Brain pericyte (primary cell): ENCODE measurements around the gene TGM5.
"Not testable (repeated sequence)": the region's sequence is repeated elsewhere in the genome, so short reads cannot be mapped to it uniquely, and the experiment has no call there.

Source experiments
- DNase-seq: peaks from one replicate; pipeline ENCODE4 v3.0.0-alpha.2; 2012; ENCODE audit warnings: low read depth, low spot score

The TGM5 gene

GRCh38 chr15:43249236-43249635 is 17.5 kb downstream of the TGM5 start:
- no peak for DNase-seq

- DNase-seq, result no peak
Measured at GRCh38 chr15:43246261-43246774, 20.4 kb downstream of the TGM5 start.

- no peak for DNase-seq
Measured at GRCh38 chr15:43244092-43244491, 22.6 kb downstream of the TGM5 start.

- no peak for DNase-seq
Measured at GRCh38 chr15:43243020-43243645, 23.6 kb downstream of the TGM5 start.

- no peak for DNase-seq
Measured at GRCh38 chr15:43242616-43243015, 24.1 kb downstream of the TGM5 start.

- DNase-seq, result no peak
Measured at GRCh38 chr15:43241100-43241499, 25.6 kb downstream of the TGM5 start.

- no peak for DNase-seq
Measured at GRCh38 chr15:43239732-43240491, 26.8 kb downstream of the TGM5 start.

GRCh38 chr15:43238671-43239131 is 28.0 kb downstream of the TGM5 start:
- DNase-seq, result no peak

GRCh38 chr15:43237842-43238470 is 28.8 kb downstream of the TGM5 start:
- no peak for DNase-seq

GRCh38 chr15:43235536-43235935 is 31.2 kb downstream of the TGM5 start:
- DNase-seq, result no peak

GRCh38 chr15:43232289-43232874 is 34.3 kb downstream of the TGM5 start:
- no peak for DNase-seq

- DNase-seq, result no peak
Measured at GRCh38 chr15:43230640-43231115, 36.0 kb downstream of the TGM5 start.

GRCh38 chr15:43229977-43230376 is 36.8 kb downstream of the TGM5 start:
- DNase-seq, result no peak

- no peak for DNase-seq
Measured at GRCh38 chr15:43226436-43227305, 40.1 kb downstream of the TGM5 start.

- not testable (repeated sequence) for DNase-seq
Measured at GRCh38 chr15:43225950-43226255, 40.8 kb downstream of the TGM5 start.

- no peak for DNase-seq
Measured at GRCh38 chr15:43225201-43225949, 41.4 kb downstream of the TGM5 start.

- no peak for DNase-seq
Measured at GRCh38 chr15:43221422-43221821, 45.3 kb downstream of the TGM5 start.

- no peak for DNase-seq
Measured at GRCh38 chr15:43220991-43221403, 45.7 kb downstream of the TGM5 start, which contains the start of gene EPB42. Gene EPB42, minus strand, starts transcription at chr15:43221018. Its CDS starts 193 bp downstream, at chr15:43220825.

GRCh38 chr15:43219929-43220928 is 46.5 kb downstream of the TGM5 start:
- DNase-seq, result no peak
